DOHH2 (cell line): ENCODE results near the gene FBXO33.

Source experiments
- H3F3A ChIP-seq: fragments of 200-600 bp; sonication (generic), shearing (Covaris generic); 2 replicates; pipeline ENCODE4 v1.6.0; 2016; ENCODE audit warnings: antibody characterized with exemption, mild to moderate bottlenecking; ENCODE audit not compliant: control insufficient read depth, insufficient read depth
- H3K27ac ChIP-seq: fragments of 200-600 bp; sonication (generic); 2 replicates; pipeline ENCODE4 v1.5.1; 2014; ENCODE audit warnings: low read depth, mild to moderate bottlenecking, low read length, moderate library complexity
- H3K27me3 ChIP-seq: fragments of 200-600 bp; sonication (generic); 2 replicates; pipeline ENCODE4 v1.6.1; 2014; ENCODE audit warnings: mild to moderate bottlenecking, low read length, mixed read lengths; ENCODE audit not compliant: control insufficient read depth
- H3K36me3 ChIP-seq: fragments of 200-600 bp; sonication (generic); 2 replicates; pipeline ENCODE4 v1.6.1; 2014; ENCODE audit warnings: mild to moderate bottlenecking, low read length, moderate library complexity, mixed read lengths; ENCODE audit not compliant: control insufficient read depth
- H3K4me1 ChIP-seq: fragments of 200-600 bp; sonication (generic); 2 replicates; pipeline ENCODE4 v1.6.1; 2014; ENCODE audit warnings: mild to moderate bottlenecking, low read length, mixed read lengths; ENCODE audit not compliant: control insufficient read depth
- H3K4me2 ChIP-seq: fragments of 200-600 bp; sonication (generic); 2 replicates; pipeline ENCODE4 v1.6.0; 2014; ENCODE audit warnings: mild to moderate bottlenecking, low read length, moderate library complexity
- H3K4me3 ChIP-seq: fragments of 200-600 bp; sonication (generic); 2 replicates; pipeline ENCODE4 v1.5.1; 2014; ENCODE audit warnings: mild to moderate bottlenecking, low read length, mixed read lengths
- H3K79me2 ChIP-seq: fragments of 200-600 bp; sonication (generic); 2 replicates; pipeline ENCODE4 v1.6.1; 2014; ENCODE audit warnings: mild to moderate bottlenecking, low read length, mixed read lengths; ENCODE audit not compliant: control insufficient read depth
- H3K9me2 ChIP-seq: fragments of 200-600 bp; sonication (generic); replicated peaks from 2 replicates; pipeline ENCODE4 v1.6.1; 2014; ENCODE audit warnings: mild to moderate bottlenecking, low read length, mixed read lengths; ENCODE audit not compliant: control insufficient read depth
- H3K9me3 ChIP-seq: fragments of 200-600 bp; sonication (generic); 2 replicates; pipeline ENCODE4 v1.6.1; 2014; ENCODE audit warnings: antibody characterized with exemption, low read length, mixed read lengths; ENCODE audit not compliant: control insufficient read depth, insufficient read depth
- H4K20me1 ChIP-seq: fragments of 200-600 bp; sonication (generic); 2 replicates; pipeline ENCODE4 v1.6.0; 2014; ENCODE audit warnings: low read depth, mild to moderate bottlenecking, antibody characterized with exemption, low read length, moderate library complexity; ENCODE audit not compliant: control insufficient read depth, insufficient read depth
- CTCF ChIP-seq: fragments of 200-600 bp; sonication (generic); IDR thresholded peaks from one replicate; pipeline ENCODE4 v1.5.1; 2014; ENCODE audit warnings: antibody characterized with exemption, mild to moderate bottlenecking, low read depth, low read length; ENCODE audit not compliant: poor library complexity, severe bottlenecking
- EZH2phosphoT487 ChIP-seq: fragments of 200-600 bp; sonication (generic); IDR thresholded peaks from 2 replicates; pipeline ENCODE4 v1.6.1; 2017; ENCODE audit warnings: borderline replicate concordance, mild to moderate bottlenecking, antibody characterized with exemption, low read length, moderate library complexity, mixed read lengths

FBXO33 gene

GRCh38 chr14:39435241-39435640 is 3.0 kb upstream of the FBXO33 start:
- TF ChIP-seq CTCF, result no peak
- TF ChIP-seq EZH2phosphoT487, result no peak
- no peaks in the 10 kb centered on the region for H3K9me2 ChIP-seq
- peaks cover 6% of the 10 kb centered on the region; the same call in 1 of the 2 replicates for H3K36me3 ChIP-seq
- H3K27me3 ChIP-seq, result no peaks in the 10 kb centered on the region
- H3K4me2 ChIP-seq, result no peak overlapping the region
- H3K4me1 ChIP-seq, result peaks cover 15% of the 10 kb centered on the region
- peaks cover 19% of the 10 kb centered on the region for H3K79me2 ChIP-seq
- no peak overlapping the region for H3K27ac ChIP-seq
- H3K9me3 ChIP-seq, result no peaks in the 10 kb centered on the region
- no peak overlapping the region for H3K4me3 ChIP-seq
- H4K20me1 ChIP-seq, result peaks cover 11% of the 10 kb centered on the region; the same call in 1 of the 2 replicates
- 0 out of 2 replicates have a peak, but pooled peaks cover 3% of the 10 kb centered on the region for H3F3A ChIP-seq

- no peak overlapping the region for H3K4me2 ChIP-seq
- H3K4me1 ChIP-seq, result peaks cover 24% of the 10 kb centered on the region
- no peaks in the 10 kb centered on the region for H3K9me2 ChIP-seq
- 0 out of 2 replicates have a peak, but pooled peaks cover 3% of the 10 kb centered on the region for H3F3A ChIP-seq
- no peak overlapping the region for H3K27ac ChIP-seq
- peaks cover 28% of the 10 kb centered on the region for H3K79me2 ChIP-seq
- H4K20me1 ChIP-seq, result peaks cover 18% of the 10 kb centered on the region
- H3K36me3 ChIP-seq, result peaks cover 12% of the 10 kb centered on the region; the same call in 1 of the 2 replicates
- H3K9me3 ChIP-seq, result no peaks in the 10 kb centered on the region
- TF ChIP-seq EZH2phosphoT487 (no peak), CTCF (no peak)
- no peak overlapping the region for H3K4me3 ChIP-seq
- H3K27me3 ChIP-seq, result no peaks in the 10 kb centered on the region
Measured at GRCh38 chr14:39434401-39434800, 2.2 kb upstream of the FBXO33 start.

- Histone ChIP-seq H3K79me2 (peaks cover 37% of the 10 kb centered on the region), H3K4me2 (peak overlapping the region; percentile 85), H3K27ac (peak overlapping the region; percentile 85; the same call in 1 of the 2 replicates), H3K36me3 (peaks cover 12% of the 10 kb centered on the region; the same call in 1 of the 2 replicates), H3F3A (0 out of 2 replicates have a peak, but pooled peaks cover 3% of the 10 kb centered on the region), H3K9me2 (no peaks in the 10 kb centered on the region), H4K20me1 (peaks cover 21% of the 10 kb centered on the region), H3K4me3 (peak overlapping the region; percentile 95), H3K9me3 (no peaks in the 10 kb centered on the region), H3K4me1 (peaks cover 30% of the 10 kb centered on the region), H3K27me3 (no peaks in the 10 kb centered on the region)
- TF ChIP-seq CTCF, result no peak
- TF ChIP-seq EZH2phosphoT487, result no peak
Measured at GRCh38 chr14:39433452-39433813, 1.2 kb upstream of the FBXO33 start.
